GM18520 (cell line): ENCODE measurements around the gene CEP95.
"Not testable (repeated sequence)": the region's sequence is repeated elsewhere in the genome, so short reads cannot be mapped to it uniquely, and the experiment has no call there.

Source experiments
- ATAC-seq: cut with Tn5 transposase; IDR thresholded peaks from one replicate; pipeline ENCODE4 v1.9.1; 2021; ENCODE audit not compliant: unreplicated experiment

Gene CEP95

DNA sequence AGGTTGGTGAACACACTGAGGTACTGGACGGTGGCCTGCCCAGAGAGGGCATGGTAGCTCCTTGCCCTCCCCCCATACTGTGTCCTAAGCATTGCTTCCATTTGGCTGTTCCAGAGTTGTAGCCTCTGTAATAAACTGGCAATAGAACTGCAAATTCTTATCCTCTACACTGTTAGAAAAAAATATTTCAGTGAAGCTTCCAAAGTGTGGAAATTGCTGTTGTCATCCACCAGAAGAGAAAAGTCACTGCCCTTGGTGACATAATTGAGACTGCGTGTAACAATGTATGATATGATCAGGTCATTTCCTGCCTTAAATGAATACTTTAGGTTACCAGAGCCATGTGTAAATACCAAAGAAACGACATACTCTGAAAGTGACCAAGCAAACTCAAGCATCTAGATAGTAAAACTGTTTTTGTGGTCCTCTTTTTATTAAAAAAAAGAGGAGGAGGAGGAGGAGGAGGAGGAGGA lies 65.9 kb downstream of the CEP95 start:
- ATAC-seq = no peak

DNA sequence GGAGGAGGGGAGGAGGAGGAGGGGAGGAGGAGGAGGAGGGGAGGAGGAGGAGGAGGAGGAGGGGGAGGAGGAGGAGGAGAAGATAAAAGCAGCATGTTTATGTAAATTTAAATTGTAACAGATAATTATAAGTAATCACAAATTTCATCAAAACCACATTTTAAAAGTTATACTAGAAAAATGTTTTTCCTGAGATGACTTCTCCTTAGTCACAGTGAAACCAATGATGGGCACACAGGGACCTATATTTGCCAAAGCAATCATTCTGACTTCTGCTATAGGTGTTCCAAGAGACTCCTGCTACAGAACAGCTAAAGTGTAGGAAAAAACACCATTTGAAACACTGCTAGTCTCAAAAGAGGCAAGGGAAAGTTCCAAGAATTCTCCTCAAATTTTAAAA lies 66.4 kb downstream of the CEP95 start:
- ATAC-seq = no peak

DNA sequence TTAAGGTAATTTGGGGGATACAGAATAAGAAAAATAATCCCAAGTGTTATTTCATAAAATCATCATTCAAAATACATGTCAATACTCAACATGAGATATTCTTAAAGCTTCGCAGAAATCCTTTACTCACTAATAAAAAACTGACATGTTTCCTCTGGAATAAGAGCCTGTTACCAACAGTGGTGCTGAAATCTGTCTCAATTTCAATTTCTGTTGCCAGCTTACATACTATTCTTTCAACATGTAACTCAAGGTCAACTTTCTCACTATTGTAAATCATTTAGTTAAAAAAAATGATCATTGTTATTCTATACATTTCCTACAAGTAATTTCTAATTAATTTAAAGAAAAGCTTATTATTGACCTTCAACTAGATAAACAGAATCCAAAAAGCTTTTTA lies 67.9 kb downstream of the CEP95 start:
- ATAC-seq = no peak

DNA sequence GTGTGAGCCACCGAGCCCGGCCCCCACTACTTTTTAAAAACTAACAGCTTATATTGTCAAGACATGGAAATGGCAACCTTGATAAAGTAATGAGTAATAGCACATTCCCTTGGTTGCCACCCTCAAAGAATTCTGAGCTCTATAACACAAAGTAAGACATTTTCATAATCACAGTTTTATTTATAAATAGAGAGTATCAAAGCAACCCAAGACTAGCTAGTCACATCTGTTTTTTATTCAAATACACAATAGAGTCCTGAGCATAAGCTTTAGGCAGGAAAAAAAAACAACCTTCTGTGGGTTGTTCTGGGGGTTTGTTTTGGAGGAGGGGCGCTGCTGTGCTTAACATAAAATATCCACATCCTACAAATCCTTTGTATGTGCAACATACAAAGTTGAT lies 68.7 kb downstream of the CEP95 start:
- no peak for ATAC-seq

DNA sequence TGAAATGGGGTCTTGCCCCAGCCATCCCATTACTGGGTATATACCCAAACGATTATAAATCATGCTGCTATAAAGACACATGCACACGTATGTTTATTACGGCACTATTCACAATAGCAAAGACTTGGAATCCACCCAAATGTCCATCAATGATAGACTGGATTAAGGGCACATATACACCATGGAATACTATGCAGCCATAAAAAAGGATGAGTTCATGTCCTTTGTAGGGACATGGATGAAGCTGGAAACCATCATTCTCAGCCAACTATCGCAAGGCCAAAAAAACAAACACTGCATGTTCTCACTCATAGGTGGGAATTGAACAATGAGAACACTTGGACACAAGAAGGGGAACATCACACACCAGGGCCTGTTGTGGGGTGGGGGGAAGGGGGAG lies 70.2 kb downstream of the CEP95 start:
- ATAC-seq = not testable (repeated sequence)

DNA sequence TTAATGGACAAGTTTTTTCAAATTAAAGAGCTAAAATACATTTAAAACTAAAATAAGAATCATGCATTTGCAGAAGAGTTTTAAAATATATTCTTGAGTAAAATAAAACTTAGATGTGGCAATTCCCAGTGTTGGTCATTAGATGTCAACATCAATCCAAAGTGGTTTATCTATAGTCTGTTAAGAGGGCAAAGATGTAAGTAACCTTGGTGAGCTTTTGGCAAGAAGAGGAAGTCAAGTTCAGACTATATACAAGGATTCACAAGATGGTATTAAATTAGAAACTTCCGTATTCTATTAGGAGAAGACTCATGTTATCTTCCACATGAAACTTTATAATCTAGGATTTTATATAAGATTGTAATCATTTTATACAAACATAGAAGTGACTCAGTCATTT lies 73.1 kb downstream of the CEP95 start:
- ATAC-seq = no peak

DNA sequence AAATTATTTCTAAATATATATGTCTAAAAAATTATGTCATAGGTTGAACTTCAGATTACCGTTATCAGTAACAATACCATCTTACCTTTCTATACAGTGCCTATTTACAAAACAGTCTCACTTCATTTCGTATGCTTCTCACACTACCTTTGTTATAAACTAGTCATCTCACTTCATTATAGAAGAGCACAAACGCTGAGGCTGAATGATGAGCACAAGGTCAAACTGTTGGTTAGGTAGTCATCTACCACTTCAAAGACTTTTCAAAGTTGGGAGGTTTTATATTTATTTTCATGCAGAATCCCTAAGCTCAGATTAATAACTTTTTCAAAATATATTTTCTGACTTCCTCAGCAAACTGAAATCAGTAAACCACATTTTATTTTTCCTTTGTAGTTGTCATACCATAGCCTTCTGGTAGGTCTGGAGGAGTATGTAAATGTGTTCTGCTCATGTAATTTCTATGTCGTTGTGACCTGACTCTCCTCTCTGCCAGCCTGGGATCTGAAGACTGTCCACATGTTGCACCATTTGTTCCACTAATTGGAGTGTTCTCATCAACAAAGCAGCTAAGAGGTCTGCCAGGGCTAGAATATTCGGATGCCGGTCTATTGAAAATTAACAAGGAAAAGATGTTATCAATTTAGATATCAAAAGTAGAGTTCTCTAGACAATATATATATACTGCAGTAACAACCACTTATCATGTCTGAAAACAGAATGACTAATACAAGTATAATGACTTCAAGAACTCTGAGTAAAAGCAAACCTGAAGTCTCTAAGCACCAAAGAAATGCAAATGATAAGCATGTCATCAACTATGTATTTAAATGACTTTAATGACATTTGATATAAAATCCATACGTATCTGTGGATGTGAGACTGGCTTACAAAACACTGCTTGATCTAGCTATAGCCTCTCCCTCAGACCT lies 73.9 kb downstream of the CEP95 start:
- no peak for ATAC-seq

DNA sequence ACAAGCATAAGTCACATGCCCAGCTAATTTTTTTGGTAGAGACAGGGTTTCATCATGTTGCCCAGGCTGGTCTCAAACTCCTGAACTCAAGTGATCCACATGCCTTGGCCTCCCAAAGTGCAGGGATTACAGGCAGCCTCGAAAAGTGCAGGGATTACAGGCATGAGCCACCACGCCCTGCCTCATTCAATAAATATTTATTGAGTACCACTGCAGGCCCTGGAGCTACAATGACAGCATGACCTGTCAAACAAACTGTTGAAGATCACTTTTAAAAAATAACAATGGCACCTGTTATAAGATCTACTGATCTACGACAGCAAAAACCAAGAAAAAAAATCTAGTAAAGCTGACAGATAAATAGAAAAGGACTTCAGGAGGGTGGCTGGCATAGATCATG lies 76.3 kb downstream of the CEP95 start:
- ATAC-seq = no peak

DNA sequence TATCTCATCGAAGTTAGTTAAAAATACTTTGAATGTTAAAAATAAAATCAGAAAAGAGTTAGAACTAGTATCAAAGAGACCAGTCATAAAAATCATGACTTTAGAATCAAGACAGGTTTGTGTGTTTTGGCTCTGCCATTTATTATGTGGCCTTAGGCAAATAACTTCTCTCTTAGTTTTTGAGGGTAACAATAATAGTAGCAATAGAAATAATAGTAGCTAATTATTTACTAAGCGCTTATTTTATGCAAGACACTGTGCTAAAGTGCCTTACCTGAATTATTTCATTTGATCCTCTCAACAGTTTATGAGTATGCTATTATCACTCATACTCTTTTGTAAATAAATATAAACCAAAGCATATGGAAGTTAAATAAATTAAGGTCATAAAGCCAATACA lies 78.4 kb downstream of the CEP95 start:
- no peak for ATAC-seq
